GM18519 (cell line): ENCODE data around the gene PPP4R4.

Experiments used
- ATAC-seq: cut with Tn5 transposase; IDR thresholded peaks from one replicate; pipeline ENCODE4 v1.9.1; 2021; ENCODE audit warnings: mild to moderate bottlenecking, moderate library complexity; ENCODE audit not compliant: unreplicated experiment, low FRiP score

The PPP4R4 gene

GRCh38 chr14:94303111-94303510 lies 129.0 kb downstream of the PPP4R4 start:
- ATAC-seq = no peak

GRCh38 chr14:94304243-94304642 lies 130.1 kb downstream of the PPP4R4 start:
- ATAC-seq = no peak

DNA sequence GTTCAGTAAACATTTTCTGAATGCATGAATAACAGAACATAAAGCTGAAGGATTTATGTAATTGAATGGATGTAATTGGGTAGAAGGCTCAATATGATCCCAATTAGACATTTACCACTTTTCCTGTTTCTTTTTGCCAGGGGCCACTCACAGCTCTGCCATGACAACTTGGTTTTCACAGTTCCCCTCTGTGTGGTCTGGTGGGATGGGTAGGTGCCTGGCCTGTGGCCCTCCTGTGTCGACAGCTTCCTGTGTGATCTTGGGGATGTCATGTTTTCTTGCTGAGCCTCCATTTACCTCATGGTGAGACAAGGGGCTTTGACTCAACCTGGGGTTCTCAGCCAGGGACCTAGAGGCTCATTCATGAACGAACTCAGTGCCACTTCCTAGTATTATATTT lies 131.5 kb downstream of the PPP4R4 start:
- ATAC-seq = no peak

GRCh38 chr14:94306047-94306978 lies 132.2 kb downstream of the PPP4R4 start:
- ATAC-seq = no peak

DNA sequence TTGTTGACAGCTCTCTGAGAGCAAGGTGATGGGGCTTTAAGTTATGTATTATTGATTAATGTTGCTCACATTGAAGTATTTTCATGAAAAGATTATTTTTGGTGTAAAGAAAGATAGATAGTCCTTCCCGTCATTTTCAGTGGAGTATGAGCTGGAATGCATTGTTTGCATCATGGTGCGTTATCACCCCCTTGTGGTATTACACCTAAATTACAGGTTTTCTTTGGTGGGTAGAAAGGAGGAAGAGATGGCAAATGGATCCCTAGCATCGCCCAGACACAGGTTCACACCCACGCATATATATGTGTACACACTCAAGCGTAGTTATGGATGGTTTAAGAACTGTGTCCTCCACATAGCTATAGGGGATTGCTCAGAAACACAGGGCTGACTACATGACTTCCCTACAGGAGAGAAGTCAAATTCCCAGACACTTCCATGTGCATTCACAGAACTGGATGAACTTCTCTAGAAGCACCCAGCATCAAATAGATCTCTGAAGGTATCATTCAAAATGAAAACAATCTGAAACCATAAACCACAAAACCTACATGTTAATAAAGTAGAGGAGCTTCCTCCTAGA lies 133.4 kb downstream of the PPP4R4 start:
- ATAC-seq = no peak

GRCh38 chr14:94309721-94310120 lies 135.6 kb downstream of the PPP4R4 start:
- ATAC-seq = no peak

GRCh38 chr14:94310248-94310647 lies 136.1 kb downstream of the PPP4R4 start:
- no peak for ATAC-seq

DNA sequence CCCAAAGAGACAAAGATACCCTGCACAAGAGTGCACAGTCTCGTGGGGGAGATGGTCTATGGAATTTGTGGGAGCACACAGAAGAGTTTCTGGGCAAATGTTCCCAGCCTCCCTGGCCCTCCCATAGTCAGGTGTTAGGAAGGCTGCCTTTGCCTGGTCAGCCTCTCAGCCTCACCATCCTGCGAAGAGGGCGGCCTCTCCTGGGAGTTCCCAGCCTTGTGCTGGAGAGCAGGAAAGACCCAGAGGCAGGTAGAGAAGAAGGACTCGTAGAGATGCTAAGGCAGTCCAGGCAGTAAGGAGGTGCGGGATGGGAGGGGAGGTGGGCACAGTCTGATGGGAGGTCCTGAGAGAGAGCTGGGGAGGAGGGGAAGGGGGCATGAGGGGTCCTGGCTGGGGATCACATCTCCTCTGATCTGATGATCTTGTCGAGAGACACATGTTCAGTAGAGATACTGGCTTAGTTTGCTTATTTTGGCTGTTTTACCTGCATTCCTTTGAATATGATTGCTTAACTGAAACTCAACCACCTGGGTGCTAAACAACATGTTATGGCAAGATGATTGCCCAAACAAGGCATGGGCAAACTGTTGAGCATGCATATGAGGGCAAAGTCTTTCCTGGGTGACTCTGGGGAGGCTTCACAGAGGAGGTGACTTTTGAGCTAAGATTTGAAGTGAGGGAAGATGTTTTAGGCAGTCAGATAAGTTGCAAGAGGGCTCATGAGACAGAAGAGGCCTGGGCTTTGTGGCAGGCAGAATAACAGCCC lies 138.5 kb downstream of the PPP4R4 start:
- no peak for ATAC-seq

GRCh38 chr14:94313991-94314655 lies 140.0 kb downstream of the PPP4R4 start:
- ATAC-seq = no peak

GRCh38 chr14:94314890-94315289 lies 140.8 kb downstream of the PPP4R4 start:
- no peak for ATAC-seq

DNA sequence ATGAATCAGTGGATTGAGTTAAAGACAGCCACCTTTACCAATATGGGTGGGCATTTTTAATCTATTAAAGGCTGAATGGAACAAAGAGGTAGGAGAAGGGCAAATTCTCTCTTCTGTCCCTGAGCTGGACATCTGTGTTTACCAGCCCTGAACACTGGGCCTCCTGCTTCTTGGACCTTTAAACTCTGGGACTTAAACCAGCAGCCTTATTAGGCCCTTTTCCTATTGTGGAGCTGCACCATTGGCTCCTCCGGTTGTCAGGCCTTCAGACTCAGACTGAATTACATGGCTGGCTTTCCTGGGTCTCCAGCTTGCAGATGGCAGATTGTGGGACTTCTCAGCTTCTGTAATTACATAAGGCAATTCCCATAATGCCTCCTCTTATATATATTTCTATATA lies 142.6 kb downstream of the PPP4R4 start:
- no peak for ATAC-seq

DNA sequence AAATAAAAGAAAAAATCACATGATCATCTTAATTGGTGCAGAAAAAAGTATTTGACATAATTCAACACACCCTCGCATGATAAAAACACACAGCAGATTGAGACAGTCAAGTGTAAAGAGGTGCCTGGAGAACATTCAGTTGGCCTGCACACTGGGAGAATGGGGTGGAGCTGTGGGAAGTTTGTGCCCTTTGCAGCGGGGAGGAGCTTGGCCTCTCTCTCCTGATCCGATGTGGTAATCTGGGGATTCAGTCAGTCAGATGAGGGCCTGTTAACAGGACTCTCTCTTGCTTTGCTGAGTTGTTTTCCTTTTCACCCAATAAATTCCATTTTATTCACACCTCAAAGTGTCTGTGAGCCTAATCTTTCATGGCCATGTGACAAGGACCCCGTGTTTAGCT lies 143.1 kb downstream of the PPP4R4 start:
- no peak for ATAC-seq

GRCh38 chr14:94320243-94320642 lies 146.1 kb downstream of the PPP4R4 start:
- ATAC-seq = no peak

DNA sequence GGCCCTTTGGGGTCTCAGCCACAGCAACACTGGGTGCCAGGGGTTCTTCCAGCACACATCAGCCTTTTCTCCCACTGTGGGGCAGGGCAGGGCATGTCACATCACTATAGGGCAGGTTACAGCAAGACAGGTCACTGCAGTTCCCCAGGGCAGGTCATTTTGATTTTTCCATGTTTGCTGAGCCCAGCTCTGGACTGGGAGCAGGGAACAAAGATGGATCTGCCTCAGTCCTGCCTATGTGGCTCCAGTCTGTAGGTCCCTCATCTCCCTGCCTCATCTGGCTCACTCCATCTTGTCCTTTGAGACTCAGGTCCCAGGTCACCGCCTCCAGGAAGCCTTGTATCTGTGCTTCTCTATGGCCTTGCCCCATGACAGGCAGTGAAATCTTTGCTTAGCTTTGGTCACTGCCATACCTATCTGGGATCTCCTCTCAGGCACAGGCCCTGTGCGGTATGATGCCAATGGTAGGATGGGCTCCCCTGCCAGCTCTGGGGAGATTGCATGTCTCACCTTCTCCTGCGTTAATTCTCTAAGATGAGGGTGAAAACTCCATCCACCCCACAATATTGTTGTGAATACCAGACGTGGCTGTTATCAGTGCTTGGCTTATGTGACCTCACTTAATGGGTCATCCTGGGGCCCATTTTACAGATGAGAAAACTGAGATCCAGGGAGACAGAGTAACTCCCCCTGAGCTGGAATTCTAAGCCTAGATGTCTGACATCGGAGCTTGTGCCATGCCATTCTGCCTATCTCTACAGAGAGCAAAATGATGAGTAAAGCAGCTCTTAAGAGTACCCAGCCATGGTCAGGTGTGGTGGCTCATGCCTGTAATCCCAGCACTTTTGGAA lies 147.5 kb downstream of the PPP4R4 start:
- no peak for ATAC-seq

DNA sequence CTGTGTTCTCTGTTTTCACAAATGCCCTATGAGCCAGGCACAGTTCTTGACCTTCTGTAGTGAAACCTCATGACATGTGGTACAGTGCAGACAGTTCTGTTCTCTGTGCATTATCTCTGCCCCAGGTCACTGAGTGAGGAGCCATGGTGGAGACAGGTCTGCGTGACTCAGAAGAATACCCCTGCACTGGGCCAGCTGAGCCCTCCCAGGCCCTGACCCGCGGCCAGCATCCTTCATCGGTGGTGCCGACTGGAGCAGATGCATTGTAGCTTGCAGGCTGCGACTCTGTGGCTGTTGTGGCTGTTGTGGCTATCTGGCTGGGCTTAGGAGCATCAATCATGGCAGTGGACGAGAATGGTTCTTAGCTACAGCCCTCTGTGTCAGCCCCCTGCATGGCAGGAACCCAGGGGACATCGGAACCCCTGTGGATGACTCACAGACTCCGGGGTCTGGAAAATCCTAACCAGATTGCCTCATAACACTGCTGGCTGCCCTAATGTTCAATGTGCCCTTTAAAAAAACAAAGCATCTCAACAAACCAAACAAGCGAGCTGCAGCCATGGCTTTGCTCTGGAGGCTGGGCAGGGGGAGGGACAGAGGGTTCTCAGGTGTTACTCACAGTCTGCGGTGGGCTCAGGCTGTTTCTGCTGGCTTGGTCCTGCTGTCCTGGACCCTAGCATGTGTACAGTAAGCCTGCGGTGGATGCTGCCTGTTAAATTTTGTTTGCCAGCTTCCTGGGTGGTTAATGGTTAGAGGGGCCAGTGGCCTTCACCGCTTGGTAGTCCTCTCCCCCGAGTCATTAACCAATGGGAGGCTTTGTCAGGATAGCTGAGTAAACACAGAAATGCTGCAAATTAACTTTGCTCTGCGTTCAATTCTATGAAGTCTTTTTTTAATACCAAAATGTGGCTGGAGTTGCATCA lies 148.8 kb downstream of the PPP4R4 start, which contains the start of gene SERPINA6:
SERPINA6 (minus strand) TSS at position 689 of the 923 bp plus-strand sequence. CDS start 8,688 bp downstream, outside the sequence.
- no peak for ATAC-seq

- no peak for ATAC-seq
These were observed 154.1 kb downstream of the PPP4R4 start for GRCh38 chr14:94328196-94328595.
